ENCODE results near the gene GALNT16.
A peak's percentile ranks its signal among the peaks of the same experiment; 100 is the strongest.
"Not testable (repeated sequence)": the region's sequence is repeated elsewhere in the genome, so short reads cannot be mapped to it uniquely, and the experiment has no call there.

GALNT16 gene

DNA sequence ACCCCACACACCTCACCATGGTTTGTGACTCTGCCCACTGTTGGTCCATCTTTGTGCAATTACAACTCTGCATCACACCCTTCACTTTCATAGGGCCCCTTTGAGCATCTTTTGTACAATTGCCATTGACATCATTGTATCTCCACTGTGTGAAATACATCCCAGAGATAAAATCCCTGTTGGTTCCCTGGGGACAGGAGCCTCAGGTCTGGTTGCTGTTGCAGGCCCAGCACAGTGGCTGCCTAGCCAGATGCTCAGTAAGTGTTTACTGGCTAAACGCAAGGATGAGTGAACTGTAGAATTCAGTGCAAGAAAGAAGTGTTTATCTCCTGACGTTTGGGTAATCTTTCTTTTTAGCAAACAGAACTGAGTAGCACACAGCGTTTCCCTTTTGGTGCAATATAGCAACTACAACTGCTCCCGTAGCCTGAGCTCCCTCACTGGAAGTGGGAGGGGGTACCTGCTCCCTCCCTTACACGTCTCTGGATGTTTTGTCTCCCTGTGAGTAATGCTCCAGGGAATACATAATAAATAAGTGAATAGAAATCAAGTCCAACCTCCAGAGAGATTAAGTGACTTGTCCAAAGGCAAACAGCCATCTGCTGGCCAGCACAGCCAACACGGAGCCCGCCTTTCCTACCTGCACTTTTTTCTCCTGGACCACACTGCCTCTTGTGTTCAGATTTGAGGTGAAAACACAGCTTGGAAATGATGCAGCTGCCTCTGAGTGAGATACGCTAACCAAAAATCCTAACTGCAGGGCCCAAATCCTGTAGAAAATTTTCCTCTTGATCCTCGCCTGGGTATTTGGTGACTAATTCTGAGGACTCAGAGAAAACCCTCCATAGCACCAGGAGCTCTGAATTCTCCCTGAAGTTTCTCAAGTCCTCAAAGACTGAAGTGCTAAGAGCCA is 27.4 kb downstream of the GALNT16 start:
- peak; percentile 38 to 78 for DNase-seq

DNA sequence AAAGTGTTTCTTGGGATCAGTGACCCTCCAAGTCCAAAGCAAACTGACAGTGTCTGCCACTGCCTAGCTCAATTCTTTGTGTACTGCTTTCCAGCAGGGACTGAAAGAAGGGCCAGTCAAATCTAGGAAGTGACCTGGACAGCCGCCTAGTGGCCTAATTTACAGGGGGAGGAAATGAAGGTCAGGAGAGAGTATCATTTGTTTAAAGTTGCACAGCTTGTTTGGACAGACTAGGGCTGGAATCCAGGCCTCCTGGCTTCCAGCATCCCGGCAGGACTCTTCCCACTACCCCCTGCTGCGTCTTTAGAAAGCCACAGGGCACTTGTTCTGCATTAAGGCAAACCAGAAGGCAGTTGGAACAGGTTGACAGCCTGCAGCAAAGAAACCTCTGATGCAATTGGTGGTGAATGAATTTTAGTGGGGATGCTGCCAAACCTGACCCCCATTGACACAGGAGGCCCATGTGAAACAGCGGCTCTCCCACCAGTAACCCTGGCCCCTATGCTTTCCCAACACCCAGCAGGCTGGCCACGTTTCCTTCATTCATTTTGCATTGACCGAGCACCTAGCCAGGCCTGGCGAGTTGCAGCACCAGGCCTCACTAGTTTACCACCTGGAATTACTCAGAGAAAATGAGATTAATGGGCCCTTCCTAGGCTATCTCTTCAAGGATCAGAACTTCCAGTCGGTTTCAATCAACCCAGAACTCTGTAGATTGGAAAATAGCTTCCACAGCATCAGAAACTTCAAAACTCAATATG is 28.2 kb downstream of the GALNT16 start:
- no peak for DNase-seq

DNA sequence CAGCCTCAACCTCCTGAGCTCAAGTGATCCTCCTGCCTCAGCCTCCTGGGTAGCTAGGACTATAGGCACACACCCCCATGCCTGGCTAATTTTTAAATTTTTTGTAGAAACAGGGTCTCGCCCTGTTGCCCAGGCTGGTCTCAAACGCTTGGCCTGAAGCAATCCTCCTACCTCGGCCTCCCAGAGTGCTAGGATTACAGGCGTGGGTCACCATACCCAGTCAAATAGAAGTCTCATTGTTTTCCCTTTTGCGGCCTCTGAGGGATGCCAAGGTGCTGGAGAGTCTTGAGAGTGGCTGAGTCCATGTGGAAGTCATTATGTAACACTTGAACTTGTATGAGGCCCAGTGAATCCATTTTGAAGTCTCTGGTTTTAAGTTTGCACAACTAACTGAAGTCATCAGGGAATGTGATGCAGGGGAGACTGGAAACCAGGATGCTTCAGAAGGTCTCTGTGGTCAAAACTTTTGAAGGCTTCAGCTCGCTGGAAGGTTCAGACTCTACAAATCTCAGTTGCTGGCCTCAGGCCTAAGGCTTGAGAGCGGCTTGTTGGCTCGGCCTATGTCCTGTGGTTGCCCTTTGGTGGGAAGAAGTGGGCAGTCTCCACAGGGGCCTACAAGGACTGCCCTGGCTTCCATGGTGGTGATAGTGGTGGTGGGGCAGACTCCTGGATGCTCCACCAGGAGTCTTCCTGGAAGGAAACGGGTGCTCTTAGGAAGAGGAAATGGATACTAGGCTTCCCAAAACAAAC is 29.2 kb downstream of the GALNT16 start:
- DNase-seq, result no peak

DNA sequence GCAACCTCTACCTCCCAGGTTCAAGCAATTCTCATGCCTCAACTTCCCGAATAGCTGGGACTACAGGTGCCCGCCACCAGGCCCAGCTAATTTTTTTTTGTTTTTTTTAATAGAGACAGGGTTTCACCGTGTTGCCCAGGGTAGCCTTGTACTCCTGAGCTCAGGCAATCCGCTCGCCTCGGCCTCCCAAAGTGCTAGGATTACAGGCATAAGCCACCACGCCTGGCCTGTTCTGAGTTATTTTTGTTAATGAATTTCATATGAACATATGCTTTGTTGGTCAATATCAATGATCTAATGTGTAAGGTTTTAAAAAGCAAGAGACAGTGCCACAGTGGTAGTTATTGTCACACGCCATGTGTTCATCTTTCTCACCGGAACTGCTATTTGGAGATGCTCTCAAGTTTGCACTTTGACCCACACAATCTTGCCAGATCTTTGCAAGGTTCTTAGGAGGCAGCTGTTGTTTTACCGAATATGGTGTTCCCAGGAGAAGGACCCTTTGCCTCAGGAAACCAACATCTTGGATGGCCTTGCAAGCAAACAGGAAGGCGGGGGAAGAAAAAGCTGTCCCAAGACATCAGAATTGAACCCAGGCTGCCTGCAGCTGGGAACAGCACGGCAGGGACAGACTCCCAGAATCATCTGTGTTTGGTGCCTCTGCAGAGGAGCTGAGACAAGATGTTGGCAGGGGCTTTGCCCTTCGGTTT is 30.0 kb downstream of the GALNT16 start:
- DNase-seq, result peak in 1 of 2 experiments; percentile 32

DNA sequence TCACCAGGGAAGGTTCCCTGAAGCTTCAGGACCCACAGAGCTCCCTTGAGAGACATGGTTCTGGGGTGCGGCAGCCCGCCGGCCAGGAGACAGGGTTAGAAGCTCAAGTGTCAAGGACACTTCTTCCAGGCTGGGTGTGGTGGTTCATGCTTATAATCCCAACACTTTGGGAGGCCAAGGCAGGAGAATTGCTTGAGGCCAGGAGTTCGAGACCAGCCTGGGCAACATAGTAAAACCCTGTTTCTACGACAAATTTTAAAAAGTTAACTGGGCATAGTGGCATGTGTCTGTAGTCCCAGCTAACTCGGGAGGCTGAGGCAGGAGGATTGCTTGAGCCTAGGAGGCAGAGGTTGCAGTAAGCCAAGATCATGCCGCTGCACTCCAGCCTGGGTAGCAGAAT is 30.9 kb downstream of the GALNT16 start:
- DNase-seq, result not testable (repeated sequence)

DNA sequence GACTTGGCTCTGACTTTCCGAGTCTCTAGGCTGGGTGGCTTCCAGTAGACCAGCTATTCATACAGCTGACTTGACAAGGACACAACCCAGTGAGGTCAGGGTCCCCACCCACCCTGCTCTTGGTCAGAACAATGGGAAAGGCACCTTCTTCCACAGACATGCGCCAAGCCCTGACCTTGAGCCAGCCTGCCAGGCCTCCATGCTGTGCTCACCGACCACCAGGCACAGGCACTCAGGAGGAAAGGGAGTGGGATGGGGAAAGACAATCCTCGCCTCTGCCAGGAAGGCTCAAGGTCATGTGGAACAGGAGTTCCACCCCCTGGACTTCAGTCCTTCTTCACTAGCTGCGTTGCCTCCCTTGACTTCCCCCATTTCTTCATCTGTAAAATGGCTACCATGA is 31.4 kb downstream of the GALNT16 start:
- DNase-seq, result no peak

DNA sequence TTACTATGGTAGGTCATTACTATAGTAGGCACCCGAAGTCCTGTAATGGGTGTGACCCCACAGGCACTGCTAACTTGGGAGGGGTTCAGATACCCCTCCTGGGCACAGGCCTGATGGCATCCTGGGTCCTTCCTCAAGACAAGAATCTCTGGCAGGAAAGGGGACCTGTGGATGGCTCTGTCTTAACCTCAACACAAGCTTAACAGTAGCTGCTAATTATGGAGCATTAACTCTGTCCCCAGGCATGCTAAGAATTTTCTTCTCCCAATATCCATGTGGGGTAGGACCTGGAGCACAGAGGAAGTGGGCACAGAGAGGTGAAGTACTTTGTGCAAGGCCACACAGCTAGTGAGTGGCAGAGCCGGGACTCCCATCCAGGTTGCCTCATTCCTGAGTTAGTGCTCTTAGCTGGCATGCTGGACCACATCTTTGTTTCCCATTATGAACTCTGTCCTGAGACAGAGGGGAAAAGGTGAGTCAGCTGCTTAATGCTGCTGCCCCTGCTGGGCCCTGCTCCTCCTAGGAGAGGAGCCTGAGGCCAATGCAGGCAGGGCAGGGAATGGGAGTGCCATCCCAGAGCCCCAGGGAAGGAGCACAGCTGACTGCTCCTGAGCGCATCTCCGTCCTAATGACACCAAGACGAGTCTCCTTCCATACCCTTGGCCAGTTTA is 32.1 kb downstream of the GALNT16 start:
- no peak for DNase-seq

DNA sequence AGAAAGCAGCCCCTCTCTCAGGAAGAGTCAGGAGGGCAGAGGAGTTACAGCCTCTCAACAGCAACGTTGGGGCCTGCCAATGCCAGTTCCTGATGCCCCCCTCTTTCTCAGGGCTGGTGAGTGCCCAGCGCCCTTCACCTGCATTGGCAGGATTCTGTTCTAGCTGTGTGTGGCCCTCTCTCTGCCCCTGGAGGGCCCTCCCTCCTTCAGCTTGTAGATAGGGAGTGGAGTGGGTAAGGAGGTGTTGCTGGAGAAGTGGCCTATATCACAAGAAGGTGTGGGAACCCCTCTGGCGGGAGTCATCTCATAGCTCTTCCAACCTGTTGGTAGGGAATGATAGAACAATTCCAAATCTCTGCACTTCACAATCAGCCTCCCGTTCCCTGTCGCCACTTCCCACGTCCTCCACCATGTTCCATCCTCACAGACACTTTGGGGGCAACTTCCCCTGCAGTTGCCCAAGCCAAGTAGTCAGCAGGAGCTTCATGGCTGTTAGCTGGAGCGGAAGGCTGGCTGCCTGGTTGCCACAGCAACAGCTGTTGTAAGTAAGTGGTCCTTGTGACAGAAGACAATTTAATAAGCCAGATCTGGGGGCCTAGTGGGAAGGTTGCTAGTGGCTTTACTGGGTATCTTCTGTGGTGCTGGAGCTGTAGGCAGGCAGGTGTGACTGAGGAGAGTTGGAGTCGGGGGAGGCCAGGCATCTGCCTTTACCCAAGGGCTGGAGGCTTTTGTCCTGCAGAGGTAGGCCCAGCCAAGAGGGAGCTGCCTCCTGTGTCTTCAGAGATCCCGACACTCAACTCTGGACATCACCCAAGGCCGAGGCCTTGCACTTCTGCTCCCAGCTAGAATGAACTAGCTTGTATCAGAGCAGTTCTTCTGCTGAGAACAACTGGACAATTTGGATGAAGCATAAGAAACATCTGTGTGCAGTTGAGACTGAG is 38.4 kb downstream of the GALNT16 start:
- DNase-seq, result peak; percentile 40 to 79

DNA sequence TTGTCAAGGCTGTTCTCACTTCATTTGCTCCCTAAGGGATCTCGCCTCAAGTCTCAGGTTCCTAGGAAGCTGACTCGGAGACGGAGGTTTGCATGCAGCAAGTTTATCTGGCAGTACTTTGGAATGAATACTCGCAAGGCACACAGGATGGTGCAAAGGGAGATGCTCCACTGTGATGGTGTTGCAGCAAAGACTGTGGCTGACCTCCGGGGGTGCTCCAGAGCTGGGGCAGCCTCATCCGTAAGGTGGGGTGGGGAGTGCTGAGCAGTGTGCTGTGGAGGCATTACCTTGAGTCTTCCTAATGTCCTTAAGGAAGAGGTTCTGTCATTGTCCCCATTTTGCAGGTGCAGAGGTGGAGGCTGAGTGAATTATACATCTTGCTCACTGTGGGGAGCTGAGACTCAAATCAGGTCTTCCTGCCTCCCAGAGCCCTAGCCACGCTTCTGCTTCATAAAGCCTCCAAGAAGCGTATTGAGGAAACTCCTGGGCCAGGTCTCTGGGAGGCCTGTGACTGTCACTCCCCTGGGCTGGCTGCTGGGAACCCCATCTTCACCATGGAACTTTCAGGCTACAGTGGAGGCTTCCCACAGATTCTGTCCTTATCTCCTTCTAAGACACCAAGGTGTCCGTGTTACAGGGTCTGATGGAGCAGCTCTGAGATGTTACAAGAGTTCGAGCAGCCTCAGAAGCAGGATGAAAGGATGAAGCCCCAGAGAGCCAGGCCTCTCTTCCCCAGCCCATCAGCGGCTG is 39.5 kb downstream of the GALNT16 start:
- peak in 1 of 2 experiments; percentile 26 for DNase-seq

DNA sequence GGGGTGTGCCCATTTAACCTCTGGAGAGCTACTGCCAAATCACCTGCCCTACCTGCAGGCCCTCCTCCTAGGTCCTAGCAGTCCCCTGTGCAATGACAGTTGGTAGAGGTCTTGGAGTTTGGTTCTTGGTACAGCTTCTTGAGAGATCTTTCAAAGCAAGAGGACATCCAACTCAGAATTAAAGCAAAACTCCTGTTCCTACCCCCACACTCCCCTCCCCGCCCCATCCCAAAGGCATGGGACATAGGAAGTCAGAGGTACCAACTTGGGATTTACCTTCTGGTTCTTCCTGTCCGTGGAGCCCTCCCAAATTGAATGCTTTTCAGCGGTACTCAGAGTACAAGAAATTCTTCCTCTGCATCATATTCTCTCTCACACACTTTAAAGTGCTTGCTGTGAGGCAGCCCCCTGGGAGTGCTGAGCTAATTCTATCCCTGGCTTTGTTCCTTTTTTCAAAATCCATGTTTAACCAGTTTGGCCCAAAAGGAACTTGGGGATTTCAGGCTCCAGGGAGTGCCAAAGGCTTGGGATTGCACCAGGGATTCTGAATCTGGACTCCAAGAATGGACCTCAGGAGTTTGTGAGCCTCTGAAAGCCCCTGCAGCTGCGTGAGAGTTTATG is 40.8 kb downstream of the GALNT16 start:
- no peak for DNase-seq

DNA sequence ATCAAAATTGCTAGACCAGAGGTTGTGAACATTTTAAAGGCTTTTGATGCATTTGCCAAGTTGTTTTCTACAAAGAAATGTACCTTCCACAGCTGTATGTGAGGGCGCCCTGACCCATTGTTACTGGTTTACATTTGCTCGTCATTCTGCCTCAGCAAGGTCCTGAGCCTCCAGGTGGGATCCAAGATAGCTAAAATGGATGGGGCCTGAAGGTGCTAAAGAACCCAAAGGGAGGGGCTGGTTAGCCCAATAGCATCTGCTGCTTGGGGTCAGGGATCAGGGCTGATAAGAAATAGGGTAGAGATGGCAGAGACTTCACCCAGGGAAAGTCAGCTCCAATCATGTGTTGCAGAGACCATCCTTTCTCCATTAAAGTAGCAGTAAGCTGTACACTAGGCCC is 43.1 kb downstream of the GALNT16 start:
- no peak for DNase-seq

DNA sequence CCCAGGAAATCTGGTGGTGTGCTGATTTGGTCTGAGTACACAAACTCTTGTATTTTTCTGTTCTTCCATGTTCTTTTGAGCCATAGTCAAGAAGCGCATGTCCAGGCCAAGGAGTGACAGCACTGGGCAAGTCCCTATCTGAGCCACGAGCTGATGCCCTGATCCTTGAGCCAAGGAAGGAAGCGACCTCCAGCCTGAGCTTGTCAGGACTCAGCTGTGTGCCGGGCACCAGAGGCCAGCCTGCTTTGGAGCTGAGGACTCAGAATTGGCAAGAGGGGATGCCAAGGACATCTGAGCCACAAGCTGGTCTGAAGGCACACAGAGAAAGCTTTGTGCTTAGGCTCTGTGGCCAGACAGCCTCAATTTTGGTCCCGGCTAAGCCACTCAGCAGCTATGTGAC is 52.6 kb downstream of the GALNT16 start:
- DNase-seq, result no peak

DNA sequence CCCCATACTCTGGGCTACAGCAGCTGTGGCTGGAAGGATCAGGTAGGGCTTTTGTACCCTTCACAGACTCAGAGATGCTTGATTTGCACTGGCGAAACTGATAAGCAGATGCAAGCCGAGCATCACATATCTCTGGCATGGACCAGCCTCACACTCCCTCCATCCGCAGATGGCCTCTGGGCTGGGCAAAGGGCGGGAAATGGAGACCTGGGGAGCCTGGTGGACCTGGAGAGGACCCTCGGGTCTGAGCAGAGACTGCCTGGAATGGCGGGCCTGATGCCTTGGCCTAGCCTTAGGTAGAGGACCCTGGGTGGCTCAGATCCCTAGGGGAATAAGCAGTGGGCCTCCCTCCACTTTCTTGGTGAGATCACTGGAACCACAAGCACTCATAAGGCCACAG is 53.2 kb downstream of the GALNT16 start:
- DNase-seq, result no peak

DNA sequence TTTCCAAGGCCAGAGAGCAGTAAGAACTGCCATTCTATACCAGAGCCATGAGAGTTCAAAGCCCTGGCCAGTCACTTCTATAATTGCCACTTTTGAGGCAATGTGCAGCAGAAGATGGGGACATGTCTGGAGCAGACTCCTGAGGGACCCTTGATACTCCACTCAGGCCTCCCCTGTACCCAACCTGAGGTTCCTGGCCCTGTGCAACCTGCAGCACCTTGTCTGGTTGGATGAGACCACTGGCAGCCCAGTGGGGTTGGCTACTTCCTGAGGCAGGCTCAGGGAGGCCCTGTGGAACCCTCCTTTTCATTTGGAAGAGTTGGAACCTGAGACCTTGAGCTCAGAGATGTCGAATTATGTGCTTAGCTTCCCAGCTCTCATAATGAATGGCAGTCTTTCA is 54.4 kb downstream of the GALNT16 start:
- DNase-seq, result no peak

DNA sequence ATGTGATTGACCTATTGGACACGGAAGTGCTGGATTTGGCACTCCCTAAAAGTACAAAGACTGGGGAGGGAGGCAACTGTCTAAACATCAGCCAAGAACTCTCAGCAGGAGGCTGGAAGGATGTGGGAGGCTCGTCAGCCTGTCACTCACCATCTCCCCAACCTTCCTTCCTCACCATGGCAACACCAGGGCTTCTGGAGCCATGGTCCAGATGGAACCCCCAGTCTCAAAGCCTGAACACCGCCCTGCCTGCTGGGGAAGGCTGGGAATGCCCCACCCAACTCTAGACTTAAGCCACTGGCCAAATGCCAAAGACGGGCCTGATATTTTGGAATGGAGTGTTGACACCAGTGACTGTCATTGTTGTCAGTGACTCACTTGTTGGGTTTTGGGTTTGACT is 55.3 kb downstream of the GALNT16 start:
- DNase-seq, result peak; percentile 77 to 83

DNA sequence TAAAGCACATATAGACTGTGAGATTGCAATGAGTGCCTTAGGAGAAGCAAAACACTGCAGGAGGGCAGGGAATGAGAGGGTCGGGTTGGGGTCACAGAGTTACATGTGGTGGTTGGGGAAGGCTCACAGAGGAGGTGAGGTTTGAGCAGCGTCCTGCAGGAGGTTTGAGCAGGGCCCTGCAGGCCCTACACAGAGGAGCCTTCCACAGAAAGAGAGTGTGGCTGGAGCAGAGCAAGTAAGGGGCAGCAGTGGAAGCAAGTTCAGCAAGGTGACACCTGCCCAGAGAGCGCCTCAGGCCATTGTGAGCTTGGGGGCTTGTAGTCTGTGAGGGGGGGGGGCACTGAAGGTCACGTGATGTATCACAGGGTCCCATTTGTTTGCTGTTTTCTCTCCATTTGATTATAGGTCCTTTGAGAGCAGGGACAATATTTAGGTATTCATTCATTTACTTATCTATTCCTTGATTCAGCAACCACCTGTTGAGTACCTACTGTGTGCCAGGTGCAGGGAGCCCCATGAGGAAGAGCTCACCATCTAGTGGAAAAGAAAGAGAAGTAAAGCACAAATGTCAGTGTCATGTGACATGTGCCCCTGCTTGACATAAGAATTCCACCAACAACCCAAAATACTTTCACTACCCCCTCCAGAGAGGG is 56.6 kb downstream of the GALNT16 start:
- no peak for DNase-seq

DNA sequence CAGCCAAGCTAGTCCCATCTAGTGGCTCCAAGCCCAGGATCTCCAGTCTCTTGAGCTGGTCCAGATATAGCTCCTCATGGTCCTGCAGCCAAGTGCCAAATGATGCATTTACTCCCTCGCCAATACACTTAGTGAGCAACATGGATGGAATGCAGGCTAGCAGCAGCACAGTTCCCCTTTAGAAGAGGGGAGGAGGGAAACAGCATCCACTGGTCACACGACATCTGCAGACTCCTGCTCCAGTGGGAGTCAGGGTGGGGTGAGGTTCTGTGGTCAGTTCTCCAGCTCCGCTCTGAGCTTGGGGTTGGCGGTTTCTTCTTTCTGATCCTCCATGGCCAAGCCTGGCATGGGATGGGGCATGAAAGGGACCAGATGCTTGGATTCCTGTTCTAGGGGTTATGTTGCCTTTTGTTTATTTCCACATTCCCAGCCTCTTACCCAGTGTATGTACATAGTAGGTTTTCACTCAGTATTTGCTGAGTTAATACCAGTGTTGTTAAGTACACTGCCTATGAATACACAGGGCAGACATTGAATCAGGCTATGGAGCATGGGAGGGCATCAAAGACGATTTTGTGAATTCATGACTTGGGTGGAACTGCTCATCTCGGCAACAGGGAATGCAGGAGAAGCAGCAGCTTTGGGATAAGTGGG is 57.3 kb downstream of the GALNT16 start:
- DNase-seq, result no peak

DNA sequence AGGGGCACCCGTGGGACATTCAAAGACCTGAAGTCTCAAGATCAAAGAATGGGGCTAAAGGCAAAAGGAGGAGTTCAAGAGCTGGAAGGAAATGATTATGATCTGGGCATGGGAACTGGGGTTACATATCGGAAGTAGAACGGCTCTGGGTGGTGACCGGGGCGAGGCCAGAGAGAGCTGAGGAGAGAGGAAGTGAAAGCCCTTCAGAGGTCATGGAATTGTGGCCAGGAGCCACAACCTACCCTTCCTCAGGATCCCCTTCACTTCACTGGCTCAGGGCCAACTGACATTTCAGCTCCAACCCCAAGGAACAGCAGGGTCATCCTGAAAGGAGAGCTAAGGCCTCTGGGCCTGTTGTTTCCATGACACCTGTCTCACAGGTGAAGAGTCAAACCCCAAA is 57.8 kb downstream of the GALNT16 start:
- DNase-seq, result no peak

DNA sequence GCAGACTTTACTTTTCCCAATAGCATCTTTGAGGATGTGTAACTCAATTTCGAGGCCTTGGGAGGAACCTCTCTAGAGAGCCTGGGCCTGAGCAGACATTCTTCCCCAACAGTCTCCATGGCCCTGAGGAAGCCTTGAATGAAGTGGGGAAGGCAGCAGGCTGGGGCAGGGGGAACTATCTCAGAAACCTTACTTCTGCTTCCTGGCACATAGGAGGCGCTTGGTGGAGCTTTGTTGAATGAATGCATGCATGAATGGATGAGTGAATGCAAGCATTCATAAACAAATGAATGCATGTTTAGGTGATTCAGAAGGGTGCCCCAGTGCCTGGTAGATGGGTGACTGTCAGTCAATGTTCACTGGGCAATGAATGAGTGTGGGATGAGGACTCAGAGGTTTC is 58.3 kb downstream of the GALNT16 start:
- DNase-seq, result no peak

All from NCI-H524 (cell line).